ENCODE results near the gene CHML.

CHML gene

GRCh38 chr1:241631674-241632073 is 8.5 kb downstream of the CHML start:
- TF ChIP-seq TAF1 (IDR thresholded peaks at IDR 0.05; ENCODE audit: borderline replicate concordance, insufficient read depth, low read length) (no peak), REST (IDR thresholded peaks at IDR 0.05; ENCODE audit: insufficient read depth in 1 of 2, low read depth in 2 of 2, low read length in 2 of 2) (no peak), FOXP2 (optimal IDR thresholded peaks at IDR 0.05; ENCODE audit: borderline replicate concordance, extremely low read depth, extremely low read length, insufficient read depth) (no peak), SIN3A (IDR thresholded peaks at IDR 0.05; ENCODE audit: borderline replicate concordance, insufficient read depth, low read length) (no peak), POLR2AphosphoS5 (IDR thresholded peaks at IDR 0.05; ENCODE audit: low read depth, low read length) (no peak)

- TF ChIP-seq FOXP2 (optimal IDR thresholded peaks at IDR 0.05; ENCODE audit: borderline replicate concordance, extremely low read depth, extremely low read length, insufficient read depth) (no peak), SIN3A (IDR thresholded peaks at IDR 0.05; ENCODE audit: borderline replicate concordance, insufficient read depth, low read length) (no peak), TAF1 (IDR thresholded peaks at IDR 0.05; ENCODE audit: borderline replicate concordance, insufficient read depth, low read length) (no peak), REST (IDR thresholded peaks at IDR 0.05; ENCODE audit: insufficient read depth in 1 of 2, low read depth in 2 of 2, low read length in 2 of 2) (no peak), POLR2AphosphoS5 (IDR thresholded peaks at IDR 0.05; ENCODE audit: low read depth, low read length) (no peak)
These were observed 9.3 kb downstream of the CHML start for GRCh38 chr1:241630899-241631298.

GRCh38 chr1:241630476-241630875 is 9.7 kb downstream of the CHML start:
- no peak for TF ChIP-seq POLR2AphosphoS5 (IDR thresholded peaks at IDR 0.05; ENCODE audit: low read depth, low read length)
- no peak for TF ChIP-seq SIN3A (IDR thresholded peaks at IDR 0.05; ENCODE audit: borderline replicate concordance, insufficient read depth, low read length)
- TF ChIP-seq TAF1 (IDR thresholded peaks at IDR 0.05; ENCODE audit: borderline replicate concordance, insufficient read depth, low read length), result no peak
- no peak for TF ChIP-seq REST (IDR thresholded peaks at IDR 0.05; ENCODE audit: insufficient read depth in 1 of 2, low read depth in 2 of 2, low read length in 2 of 2)
- no peak for TF ChIP-seq FOXP2 (optimal IDR thresholded peaks at IDR 0.05; ENCODE audit: borderline replicate concordance, extremely low read depth, extremely low read length, insufficient read depth)

- TF ChIP-seq SIN3A (IDR thresholded peaks at IDR 0.05; ENCODE audit: borderline replicate concordance, insufficient read depth, low read length) (no peak), REST (IDR thresholded peaks at IDR 0.05; ENCODE audit: insufficient read depth in 1 of 2, low read depth in 2 of 2, low read length in 2 of 2) (no peak), TAF1 (IDR thresholded peaks at IDR 0.05; ENCODE audit: borderline replicate concordance, insufficient read depth, low read length) (no peak), POLR2AphosphoS5 (IDR thresholded peaks at IDR 0.05; ENCODE audit: low read depth, low read length) (no peak), FOXP2 (optimal IDR thresholded peaks at IDR 0.05; ENCODE audit: borderline replicate concordance, extremely low read depth, extremely low read length, insufficient read depth) (no peak)
These were observed 10.2 kb downstream of the CHML start for GRCh38 chr1:241630005-241630404.
